K562 (cell line): ENCODE data around the gene PPP1R12C. TPM values are rescaled to one million over a fixed set of nuclear protein-coding genes. Genes with fewer than 3 reads are reported as not detected.

Experiments used
- ATF3 ChIP-seq, 2 experiments: fragments of 450-650 bp in 1 of 2; sonication (generic) in 1 of 2; formaldehyde crosslinking in 1 of 2; IDR thresholded peaks in 1 of 2; conservative IDR thresholded peaks in 1 of 2; 2 replicates each; pipeline versions ENCODE4 v1.6.1 to v1.8.1; 2016 to 2023; ENCODE audit warnings: mild to moderate bottlenecking in 2 of 2, moderate library complexity in 2 of 2, inconsistent platforms in 1 of 2, missing genetic modification reagents in 1 of 2
- BCOR ChIP-seq: fragments of 450-650 bp; IDR thresholded peaks from 2 replicates; pipeline ENCODE4 v1.6.1; 2016
- CHD2 ChIP-seq: IDR thresholded peaks from 2 replicates; pipeline ENCODE4 v1.6.1; 2011; ENCODE audit warnings: low read depth, low read length
- ETV6 ChIP-seq, 3 experiments: fragments of 150-350 bp in 1 of 3; sonication (generic) in 1 of 3; formaldehyde crosslinking in 1 of 3; IDR thresholded peaks; 2 replicates each; pipeline versions ENCODE4 v1.6.1 to v1.8.0; 2014 to 2022; ENCODE audit warnings: borderline replicate concordance in 2 of 3, low read depth in 2 of 3, antibody characterized with exemption in 1 of 3, low read length in 1 of 3, mild to moderate bottlenecking in 1 of 3, missing genetic modification reagents in 1 of 3
- GATAD2B ChIP-seq: fragments of 450-650 bp; IDR thresholded peaks from 2 replicates; pipeline ENCODE4 v1.6.1; 2017; ENCODE audit warnings: mild to moderate bottlenecking, borderline replicate concordance
- HMGN3 ChIP-seq: IDR thresholded peaks from 2 replicates; pipeline ENCODE4 v1.6.1; 2011; ENCODE audit warnings: borderline replicate concordance, low read depth, mild to moderate bottlenecking, mixed read lengths, low read length; ENCODE audit not compliant: insufficient read length; ENCODE audit errors: extremely low read depth
- HNRNPH1 ChIP-seq: fragments of 200-400 bp; formaldehyde crosslinking; optimal IDR thresholded peaks from 2 replicates; pipeline ENCODE3; 2017; ENCODE audit warnings: low read depth, mild to moderate bottlenecking, low read length, moderate library complexity
- POLR2A ChIP-seq: fragments of 450-650 bp; conservative IDR thresholded peaks from 2 replicates; pipeline ENCODE4 v1.6.1; 2016
- SMAD4 ChIP-seq: fragments of 250-450 bp; sonication (Bioruptor Pico); conservative IDR thresholded peaks from 2 replicates; pipeline ENCODE4 v1.8.0; 2021; ENCODE audit warnings: inconsistent platforms, mild to moderate bottlenecking, moderate library complexity
- SP1 ChIP-seq: sonication (generic); formaldehyde crosslinking; IDR thresholded peaks from 2 replicates; pipeline ENCODE4 v1.8.1; 2022; ENCODE audit warnings: mild to moderate bottlenecking, missing genetic modification reagents
- TARDBP ChIP-seq: fragments of 450-650 bp; IDR thresholded peaks from 2 replicates; pipeline ENCODE4 v1.6.1; 2016
- U2AF1 ChIP-seq: fragments of 200-400 bp; formaldehyde crosslinking; optimal IDR thresholded peaks from 2 replicates; pipeline ENCODE3; 2017; ENCODE audit warnings: mild to moderate bottlenecking, low read depth, low read length, moderate library complexity
- ZBTB40 ChIP-seq, 2 experiments: fragments of 450-650 bp in 1 of 2; sonication (generic) in 1 of 2; formaldehyde crosslinking in 1 of 2; IDR thresholded peaks; 2 replicates each; pipeline versions ENCODE4 v1.7.1 to v1.9.0; 2016 to 2022; ENCODE audit warnings: inconsistent platforms in 1 of 2, mild to moderate bottlenecking in 1 of 2, missing genetic modification reagents in 1 of 2
- ZNF444 ChIP-seq: fragments of 250-450 bp; sonication (Bioruptor Pico); IDR thresholded peaks from 2 replicates; pipeline ENCODE4 v1.4.0; 2020; ENCODE audit warnings: mild to moderate bottlenecking, moderate library complexity
- ZNF511 ChIP-seq: sonication (generic); formaldehyde crosslinking; IDR thresholded peaks from 2 replicates; pipeline ENCODE4 v1.8.0; 2022; ENCODE audit warnings: mild to moderate bottlenecking, missing genetic modification reagents
- ZNF561 ChIP-seq: fragments of 450-650 bp; formaldehyde crosslinking; conservative IDR thresholded peaks from 2 replicates; pipeline ENCODE4 v1.4.0; 2020; ENCODE audit warnings: mild to moderate bottlenecking, moderate library complexity
- polyA plus RNA-seq, 8 experiments: library from polyadenylated mRNA; depleted of rRNA in 4 of 8; stranded (reverse) in 5 of 8; unstranded in 3 of 8; fragments of >200 nt; fragmentation: Nextera tagmentation in 2 of 8; fragmentation: Illumina TruSeq in 1 of 8; extraction: Ambion mirVana in 2 of 8; extraction: Trizol in 1 of 8; gene quantifications; 2 replicates each; pipeline versions ENCODE4 v1.2.1 to v1.2.3, GENCODE V29; 2011 to 2014; ENCODE audit warnings: inconsistent platforms in 1 of 8, missing spikeins in 1 of 8
- total RNA-seq, 7 experiments: library from RNA; depleted of rRNA in 6 of 7; stranded (reverse); fragments of >200 nt in 6 of 7; fragmentation: Illumina TruSeq in 2 of 7; extraction: Trizol in 2 of 7; gene quantifications; 2 replicates each; pipeline versions ENCODE4 v1.2.1 to v1.2.3, GENCODE V29; 2011 to 2021; ENCODE audit warnings: low replicate concordance in 1 of 7

Gene PPP1R12C
- total and polyA plus RNA-seq, 9 of the 15 experiments (the other 6 are each of a cell fraction or from before 2014, with no cell fraction given), result 1.8 to 136 (median 33.7) TPM

GRCh38 chr19:55062735-55063491 is 54.5 kb downstream of the PPP1R12C start, which contains the start of gene RDH13 (continued):
- TF ChIP-seq ZBTB40 (IDR thresholded peaks at IDR 0.05) (peak; percentile 25; the same call in 1 of the 2 replicates), ZBTB40 (CRISPR knock-in tag; IDR thresholded peaks at IDR 0.05) (no peak), U2AF1 (peak; percentile 90), POLR2A (peak; percentile 81), SP1 (CRISPR knock-in tag) (peak; percentile 84), TARDBP (0 out of 2 replicates have a peak, but pooled peaks have one; percentile 38), ZNF444 (CRISPR knock-in tag) (no peak), GATAD2B (no peak), BCOR (no peak), ZNF511 (peak; percentile 28; the same call in 1 of the 2 replicates), HMGN3 (peak; percentile 68), HNRNPH1 (no peak), ETV6 (IDR thresholded peaks at IDR 0.05; ENCODE audit: borderline replicate concordance in 1 of 2, low read depth in 2 of 2, low read length in 1 of 2) (peak in 1 of 2 experiments; percentile 29; a peak in 1 of 4 replicates), ETV6 (CRISPR knock-in tag; IDR thresholded peaks at IDR 0.05; ENCODE audit: borderline replicate concordance) (peak; percentile 85), ZNF561 (CRISPR knock-in tag) (no peak), SMAD4 (0 out of 2 replicates have a peak, but pooled peaks have one; percentile 13), CHD2 (peak; percentile 57), ATF3 (IDR thresholded peaks at IDR 0.05) (peak; percentile 99), ATF3 (CRISPR knock-in tag; conservative IDR thresholded peaks at IDR 0.05) (no peak)
